Mesenchymal stem cell (in vitro differentiated cells and primary cell): ENCODE measurements around the gene CLN3.

Source experiments
- DNase-seq: peaks from one replicate; pipeline ENCODE4 v3.0.0-alpha.2; 2013
- H2AFZ ChIP-seq: one replicate; pipeline ENCODE4 v1.6.1; 2013; ENCODE audit warnings: low read depth, mild to moderate bottlenecking, control low read depth, inconsistent platforms, low read length, moderate library complexity
- H2AK5ac ChIP-seq: 2 replicates; pipeline ENCODE4 v1.6.1; 2013; ENCODE audit warnings: low read length, moderate library complexity, mild to moderate bottlenecking, inconsistent platforms; ENCODE audit not compliant: severe bottlenecking
- H2BK120ac ChIP-seq: one replicate; pipeline ENCODE4 v1.6.1; 2013; ENCODE audit warnings: low read depth, mild to moderate bottlenecking, inconsistent platforms, low read length, moderate library complexity
- H2BK12ac ChIP-seq, 2 experiments: one replicate each; pipeline ENCODE4 v1.6.1; 2013; ENCODE audit warnings: inconsistent platforms in 2 of 2, low read length in 2 of 2, mild to moderate bottlenecking in 2 of 2, moderate library complexity in 2 of 2, control low read depth in 1 of 2
- H2BK15ac ChIP-seq: one replicate; pipeline ENCODE4 v1.6.1; 2013; ENCODE audit warnings: mild to moderate bottlenecking, low read depth, inconsistent platforms; ENCODE audit not compliant: poor library complexity, severe bottlenecking
- H2BK5ac ChIP-seq: 2 replicates; pipeline ENCODE4 v1.6.1; 2013; ENCODE audit warnings: low read depth, mild to moderate bottlenecking, low read length, control low read depth, inconsistent platforms; ENCODE audit not compliant: poor library complexity, severe bottlenecking
- H3K14ac ChIP-seq, 2 experiments: one replicate each; pipeline ENCODE4 v1.6.1; 2013; ENCODE audit warnings: inconsistent platforms in 2 of 2, low read length in 2 of 2, control low read depth in 1 of 2, mild to moderate bottlenecking in 1 of 2, moderate library complexity in 1 of 2
- H3K18ac ChIP-seq, 2 experiments: one replicate each; pipeline ENCODE4 v1.6.1; 2013; ENCODE audit warnings: inconsistent platforms in 2 of 2, low read length in 2 of 2, control low read depth in 1 of 2, low read depth in 1 of 2, mild to moderate bottlenecking in 1 of 2
- H3K23ac ChIP-seq, 2 experiments: one replicate each; pipeline ENCODE4 v1.6.1; 2013; ENCODE audit warnings: inconsistent platforms in 2 of 2, low read length in 2 of 2, mild to moderate bottlenecking in 2 of 2, moderate library complexity in 2 of 2, control low read depth in 1 of 2
- H3K27ac ChIP-seq: 2 replicates; pipeline ENCODE4 v1.5.1; 2013; ENCODE audit warnings: mild to moderate bottlenecking, moderate library complexity, low read length, control low read depth, inconsistent platforms; ENCODE audit not compliant: poor library complexity, severe bottlenecking
- H3K27me3 ChIP-seq, 2 experiments: 2 replicates each; pipeline versions ENCODE4 v1.6.1 to v1.7.0; 2013; ENCODE audit warnings: low read length in 2 of 2, mild to moderate bottlenecking in 2 of 2, moderate library complexity in 2 of 2, control low read depth in 1 of 2, inconsistent platforms in 1 of 2; ENCODE audit not compliant: control insufficient read depth in 1 of 2, insufficient read depth in 1 of 2
- H3K36me3 ChIP-seq, 2 experiments: 2 replicates each; pipeline versions ENCODE4 v1.6.1 to v1.7.0; 2013; ENCODE audit warnings: low read length in 2 of 2, control low read depth in 1 of 2, inconsistent platforms in 1 of 2, low read depth in 1 of 2, mild to moderate bottlenecking in 1 of 2; ENCODE audit not compliant: insufficient read depth in 2 of 2, control insufficient read depth in 1 of 2
- H3K4ac ChIP-seq, 2 experiments: one replicate each; pipeline ENCODE4 v1.6.1; 2013; ENCODE audit warnings: inconsistent platforms in 2 of 2, low read length in 2 of 2, mild to moderate bottlenecking in 2 of 2, moderate library complexity in 2 of 2, control low read depth in 1 of 2, low read depth in 1 of 2
- H3K4me1 ChIP-seq: 2 replicates; pipeline ENCODE4 v1.6.1; 2013; ENCODE audit warnings: low read depth, low read length, control low read depth; ENCODE audit not compliant: control insufficient read depth, insufficient read depth
- H3K4me2 ChIP-seq: 2 replicates; pipeline ENCODE4 v1.6.1; 2013; ENCODE audit warnings: low read length, mild to moderate bottlenecking, inconsistent platforms; ENCODE audit not compliant: poor library complexity, severe bottlenecking
- H3K4me3 ChIP-seq, 2 experiments: 2 replicates each; pipeline versions ENCODE4 v1.5.1 to v1.7.0; 2013; ENCODE audit warnings: low read length in 2 of 2, mild to moderate bottlenecking in 2 of 2, control low read depth in 1 of 2, low read depth in 1 of 2; ENCODE audit not compliant: insufficient read depth in 1 of 2
- H3K79me1 ChIP-seq: replicated peaks from 2 replicates; pipeline ENCODE4 v1.6.1; 2013; ENCODE audit warnings: mild to moderate bottlenecking, control low read depth, low read length, inconsistent platforms; ENCODE audit not compliant: poor library complexity, severe bottlenecking
- H3K9ac ChIP-seq: 2 replicates; pipeline ENCODE4 v1.7.0; 2013; ENCODE audit warnings: mild to moderate bottlenecking, low read length, moderate library complexity
- H3K9me3 ChIP-seq: 2 replicates; pipeline ENCODE4 v1.7.0; 2013; ENCODE audit warnings: mild to moderate bottlenecking, low read length; ENCODE audit not compliant: control insufficient read depth
- H4K8ac ChIP-seq: one replicate; pipeline ENCODE4 v1.6.1; 2013; ENCODE audit warnings: inconsistent platforms, mild to moderate bottlenecking, low read length, moderate library complexity
- H4K91ac ChIP-seq: one replicate; pipeline ENCODE4 v1.6.1; 2013; ENCODE audit warnings: mild to moderate bottlenecking, low read length, inconsistent platforms
- WGBS: methylation state at CpG from one replicate; pipeline ENCODE4 v1.1.7; 2013; ENCODE audit warnings: mixed read lengths; 5-methylcytosine and 5-hydroxymethylcytosine counted together

The CLN3 gene

GRCh38 chr16:28537964-28538732 is 46.3 kb upstream of the CLN3 start:
- WGBS: 92% methylated on average over 13 of the region's 13 CpGs

GRCh38 chr16:28537076-28537475 is 45.2 kb upstream of the CLN3 start:
- no peak overlapping the region for H2AFZ ChIP-seq
- peak overlapping the region; percentile 50 for H4K8ac ChIP-seq
- H4K91ac ChIP-seq: no peak overlapping the region
- DNase-seq: no peak
- H3K79me1 ChIP-seq: no peaks in the 10 kb centered on the region
- no peak overlapping the region for H2BK12ac ChIP-seq
- no peak overlapping the region for H3K4me2 ChIP-seq
- H3K36me3 ChIP-seq: peaks cover 0 to 33% of the 10 kb centered on the region in 2 experiments
- no peak overlapping the region for H2BK15ac ChIP-seq
- no peak overlapping the region for H2AK5ac ChIP-seq
- H3K4me1 ChIP-seq: peaks cover 6% of the 10 kb centered on the region
- H3K23ac ChIP-seq: peak overlapping the region in 1 of 2 experiments; percentile 6
- H2BK120ac ChIP-seq: no peak overlapping the region
- no peak overlapping the region for H3K18ac ChIP-seq
- WGBS: 90% methylated on average over 6 of the region's 6 CpGs
- no peak overlapping the region for H3K4ac ChIP-seq
- H3K27me3 ChIP-seq: no peaks in the 10 kb centered on the region
- H3K4me3 ChIP-seq: peak overlapping the region in 1 of 2 experiments; percentile 86
- peak overlapping the region; percentile 97 for H3K9ac ChIP-seq
- no peak overlapping the region for H2BK5ac ChIP-seq
- no peaks in the 10 kb centered on the region for H3K9me3 ChIP-seq
- H3K27ac ChIP-seq: no peak overlapping the region
- H3K14ac ChIP-seq: no peak overlapping the region

More at GRCh38 chr16:28537964-28538732, 46.3 kb upstream of the CLN3 start:
- Histone ChIP-seq H3K18ac (no peak overlapping the region), H2AFZ (no peak overlapping the region), H3K4me2 (no peak overlapping the region), H3K4ac (no peak overlapping the region), H3K36me3 (peaks cover 0 to 31% of the 10 kb centered on the region in 2 experiments), H2BK5ac (no peak overlapping the region), H3K9ac (peak overlapping the region; percentile 97), H3K4me1 (peaks cover 4% of the 10 kb centered on the region), H3K14ac (no peak overlapping the region), H3K27ac (no peak overlapping the region), H3K9me3 (no peaks in the 10 kb centered on the region), H2BK12ac (no peak overlapping the region), H4K91ac (peak overlapping the region; percentile 30), H3K23ac (no peak overlapping the region), H2BK120ac (no peak overlapping the region), H2BK15ac (no peak overlapping the region), H3K27me3 (no peaks in the 10 kb centered on the region), H4K8ac (no peak overlapping the region), H3K79me1 (no peaks in the 10 kb centered on the region), H2AK5ac (no peak overlapping the region), H3K4me3 (peak overlapping the region in 1 of 2 experiments; percentile 86)
- DNase-seq: no peak

- Histone ChIP-seq H3K27ac (no peak overlapping the region), H3K27me3 (no peaks in the 10 kb centered on the region), H3K4me1 (peaks cover 3% of the 10 kb centered on the region), H3K9ac (peak overlapping the region; percentile 37), H3K79me1 (no peaks in the 10 kb centered on the region), H2BK5ac (no peak overlapping the region), H3K18ac (no peak overlapping the region), H2BK15ac (no peak overlapping the region), H2BK12ac (no peak overlapping the region), H2AK5ac (no peak overlapping the region), H2BK120ac (no peak overlapping the region), H4K8ac (no peak overlapping the region), H3K23ac (no peak overlapping the region), H3K4me2 (no peak overlapping the region), H3K14ac (no peak overlapping the region), H3K36me3 (peaks cover 0 to 33% of the 10 kb centered on the region in 2 experiments), H3K9me3 (no peaks in the 10 kb centered on the region), H4K91ac (no peak overlapping the region), H3K4me3 (no peak overlapping the region), H3K4ac (no peak overlapping the region), H2AFZ (no peak overlapping the region)
- DNase-seq: no peak
- 73% methylated on average over 5 of the region's 5 CpGs for WGBS
These were observed 42.9 kb upstream of the CLN3 start for GRCh38 chr16:28534542-28535373.
